ENCODE data around the gene BUD31. TPM values are rescaled to one million over a fixed set of nuclear protein-coding genes. Genes with fewer than 3 reads are reported as not detected.

Gene BUD31
- total and polyA plus RNA-seq, 2 of the 4 experiments (the other 2 are of a cell fraction), result 72.6 to 97.2 TPM

GRCh38 chr7:99403764-99404163 is 5.0 kb upstream of the BUD31 start:
- in situ Hi-C loops (cut with MboI; ENCODE audit: low sequenced_read_pairs) (no loop called here), intact Hi-C loops (cut with micrococcal nuclease) (no loop called here), dilution Hi-C loops (cut with HindIII; ENCODE audit: low sequenced_read_pairs, unreplicated experiment) (no loop called here)
- Histone ChIP-seq H3K27ac (ENCODE audit: insufficient read depth, low read length) (no peak overlapping the region), H3K14ac (replicated peaks; ENCODE audit: low read depth, low read length) (no peak overlapping the region), H2AK9ac (replicated peaks; ENCODE audit: low read depth, low read length, poor library complexity) (no peak overlapping the region), H3K9ac (ENCODE audit: low read depth, low read length) (no peak overlapping the region), H4K91ac (ENCODE audit: insufficient read depth, low read depth, low read length) (no peak overlapping the region), H3K18ac (ENCODE audit: low read depth, low read length) (no peak overlapping the region), H4K8ac (ENCODE audit: low read depth in 2 of 2, low read length in 2 of 2) (no peak overlapping the region), H2AK5ac (ENCODE audit: low read depth, low read length) (no peak overlapping the region), H4K20me1 (ENCODE audit: insufficient read depth, low read length) (peaks cover 71% of the 10 kb centered on the region), H3K4me1 (ENCODE audit: control insufficient read depth, insufficient read depth, low read length) (peaks cover 9% of the 10 kb centered on the region; the same call in 1 of the 2 replicates), H3K9me1 (ENCODE audit: insufficient read depth, low read length) (peaks cover 12% of the 10 kb centered on the region), H3K56ac (ENCODE audit: extremely low read depth, insufficient read depth, low read length) (no peak overlapping the region), H3K27me3 (ENCODE audit: control insufficient read depth, insufficient read depth, low read length) (no peaks in the 10 kb centered on the region), H2BK15ac (ENCODE audit: low read depth, low read length) (no peak overlapping the region), H3K4me2 (ENCODE audit: low read depth, low read length) (no peak overlapping the region), H3K23ac (ENCODE audit: low read depth, low read length) (no peak overlapping the region), H2BK5ac (ENCODE audit: low read depth, low read length, poor library complexity, severe bottlenecking) (no peak overlapping the region), H2AFZ (replicated peaks; ENCODE audit: low read length, poor library complexity) (peak overlapping the region; percentile 15), H2BK20ac (ENCODE audit: low read depth, low read length) (no peak overlapping the region), H3K36me3 (ENCODE audit: control insufficient read depth, insufficient read depth, low read length) (peaks cover 48% of the 10 kb centered on the region), H3K4me3 (ENCODE audit: insufficient read depth, low read depth, low read length) (no peak overlapping the region), H4K5ac (ENCODE audit: low read depth, low read length) (no peak overlapping the region), H3K9me3 (ENCODE audit: control insufficient read depth, insufficient read depth, low read length) (no peaks in the 10 kb centered on the region), H3K79me1 (ENCODE audit: low read depth in 1 of 2, low read length in 2 of 2) (peaks cover 22 to 73% of the 10 kb centered on the region in 2 experiments), H2BK120ac (ENCODE audit: low read depth, low read length) (no peak overlapping the region), H3K4ac (ENCODE audit: low read depth, low read length) (no peak overlapping the region)
- ATAC-seq (ENCODE audit: low read depth) (no peak), DNase-seq (no peak)
- TF ChIP-seq MAZ (IDR thresholded peaks at IDR 0.05; ENCODE audit: borderline replicate concordance, low read depth, low read length) (no peak), MXI1 (IDR thresholded peaks at IDR 0.05; ENCODE audit: borderline replicate concordance, low read depth, low read length) (no peak), NFE2L2 (IDR thresholded peaks at IDR 0.05; ENCODE audit: low read depth, low read length) (no peak)
- no TSS peak for BruUV-seq (replicated peaks)
- CTCF ChIA-PET, result no interaction called here
- 98% methylated on average over 5 of the region's 5 CpGs; no CpG with 5 or more reads in 1 of the 2 experiments for WGBS, 2 experiments (ENCODE audit: extremely low coverage in 2 of 2, insufficient read length in 1 of 2)
- POLR2A ChIA-PET (ENCODE audit: unreplicated experiment), result no interaction called here

All from IMR-90 (cell line).